K562 (cell line): Measurements from ENCODE around the gene TTC39B. TPM values are rescaled to one million over a fixed set of nuclear protein-coding genes. Genes with fewer than 3 reads are reported as not detected.

Source experiments
- ATAC-seq: fragments of 200-7000 bp; cut with Tn5 transposase; 3 replicates; pipeline ENCODE4 v1.9.1; 2020; ENCODE audit warnings: moderate library complexity
- BruUV-seq: library from RNA; stranded (reverse); fragments of 400-500 nt; replicated peaks from 2 replicates; lab custom pipeline; 2021; lab: Mats Ljungman, UMichigan
- CTCF ChIA-PET: fragments of 300-600 bp; formaldehyde crosslinking; extraction: SDS; loops from one replicate; lab custom pipeline; 2021; ENCODE audit warnings: low intra/inter-chr PET ratio; lab: Yijun Ruan, JAX
- POLR2A ChIA-PET: fragments of 300-600, 350-650 bp; sonication (Branson Sonifier 250); formaldehyde crosslinking; extraction: SDS; loops from one replicate; lab custom pipeline; 2021; ENCODE audit warnings: antibody characterized with exemption, inconsistent platforms; lab: Yijun Ruan, JAX
- DNase-seq, 4 experiments: peaks; one replicate each; pipeline versions ENCODE4 v3.0.0 to v3.0.0-alpha.2; 2011 to 2018; ENCODE audit warnings: low spot score in 3 of 4, mixed read lengths in 3 of 4; ENCODE audit errors: extremely low read depth in 1 of 4
- FAIRE-seq: peaks from 2 replicates; lab custom pipeline; 2011; peaks lifted over from hg19 to GRCh38; lab: Jason Lieb, UNC
- H2AFZ ChIP-seq: 2 replicates; pipeline ENCODE4 v1.6.0; 2011; ENCODE audit warnings: low read depth, low read length, control low read depth, inconsistent platforms
- H3K27ac ChIP-seq: fragments of 200-600 bp; 3 replicates; pipeline ENCODE4 v1.8.0; 2011; ENCODE audit warnings: low read depth, mild to moderate bottlenecking, control low read depth, inconsistent platforms, low read length, moderate library complexity, mixed read lengths; ENCODE audit errors: extremely low read depth
- H3K27me3 ChIP-seq, 2 experiments: fragments of 300-600 bp in 1 of 2; 2 replicates in 1 of 2; 3 replicates in 1 of 2; pipeline versions ENCODE4 v1.6.0 to v1.8.0; 2011; ENCODE audit warnings: inconsistent platforms in 2 of 2, low read length in 2 of 2, mild to moderate bottlenecking in 1 of 2, mixed read lengths in 1 of 2, moderate library complexity in 1 of 2; ENCODE audit not compliant: control insufficient read depth in 2 of 2, insufficient read depth in 2 of 2
- H3K36me3 ChIP-seq: fragments of 300-600 bp; 3 replicates; pipeline ENCODE4 v1.8.0; 2011; ENCODE audit warnings: mild to moderate bottlenecking, low read length, inconsistent platforms; ENCODE audit not compliant: control insufficient read depth, insufficient read depth
- H3K4me1 ChIP-seq, 2 experiments: fragments of 200-600 bp in 1 of 2; replicated peaks in 1 of 2; 2 replicates in 1 of 2; 3 replicates in 1 of 2; pipeline versions ENCODE4 v1.5.1 to v1.8.0; 2011; ENCODE audit warnings: inconsistent platforms in 2 of 2, low read length in 2 of 2, mild to moderate bottlenecking in 1 of 2, mixed read lengths in 1 of 2, moderate library complexity in 1 of 2; ENCODE audit not compliant: control insufficient read depth in 2 of 2, insufficient read depth in 2 of 2
- H3K4me2 ChIP-seq: 2 replicates; pipeline ENCODE4 v1.6.1; 2011; ENCODE audit warnings: low read length, control low read depth, inconsistent platforms, mixed read lengths; ENCODE audit not compliant: insufficient read depth
- H3K4me3 ChIP-seq: fragments of 200-600 bp; sonication (generic), shearing (Covaris generic); 2 replicates; pipeline ENCODE4 v1.5.1; 2016; ENCODE audit warnings: control low read depth, inconsistent platforms
- H3K79me2 ChIP-seq: fragments of 200-600 bp; 3 replicates; pipeline ENCODE4 v1.8.0; 2011; ENCODE audit warnings: low read length, inconsistent platforms; ENCODE audit not compliant: control insufficient read depth, insufficient read depth
- H3K9ac ChIP-seq, 2 experiments: 2 replicates each; pipeline versions ENCODE4 v1.6.0 to v1.6.1; 2011; ENCODE audit warnings: low read depth in 2 of 2, low read length in 2 of 2, control low read depth in 1 of 2, inconsistent platforms in 1 of 2, mild to moderate bottlenecking in 1 of 2, mixed read lengths in 1 of 2; ENCODE audit not compliant: insufficient read depth in 1 of 2
- H3K9me1 ChIP-seq: one replicate; pipeline ENCODE4 v1.6.0; 2011; ENCODE audit warnings: inconsistent platforms, mild to moderate bottlenecking, low read length, moderate library complexity; ENCODE audit not compliant: control insufficient read depth, insufficient read depth
- H3K9me3 ChIP-seq: replicated peaks from 2 replicates; pipeline ENCODE4 v1.5.1; 2011; ENCODE audit warnings: low read depth, low read length, inconsistent platforms; ENCODE audit not compliant: control insufficient read depth, insufficient read depth
- H4K20me1 ChIP-seq: replicated peaks from 2 replicates; pipeline ENCODE4 v1.6.1; 2011; ENCODE audit warnings: low read length, inconsistent platforms, mixed read lengths; ENCODE audit not compliant: control insufficient read depth, insufficient read depth
- BRD9 ChIP-seq: fragments of 450-650 bp; IDR thresholded peaks from 2 replicates; pipeline ENCODE4 v1.6.1; 2018; ENCODE audit warnings: low read depth; ENCODE audit not compliant: partially characterized antibody
- COPS2 ChIP-seq: fragments of 450-650 bp; conservative IDR thresholded peaks from 2 replicates; pipeline ENCODE4 v1.6.1; 2016; ENCODE audit warnings: mild to moderate bottlenecking, moderate library complexity
- KAT2B ChIP-seq: IDR thresholded peaks from one replicate; pipeline ENCODE4 v1.6.1; 2012; ENCODE audit warnings: low read depth, mild to moderate bottlenecking, control low read depth, inconsistent platforms, low read length, moderate library complexity
- TCF15 ChIP-seq: fragments of 250-450 bp; sonication (Bioruptor Pico); IDR thresholded peaks from 2 replicates; pipeline ENCODE4 v1.8.0; 2022; ENCODE audit warnings: moderate library complexity, mild to moderate bottlenecking, inconsistent platforms
- ZNF592 ChIP-seq: fragments of 450-650 bp; IDR thresholded peaks from 2 replicates; pipeline ENCODE4 v1.6.1; 2017; ENCODE audit warnings: antibody characterized with exemption, mild to moderate bottlenecking
- WGBS: fragments of 100-300 bp; shearing (Covaris generic); methylation state at CpG from one replicate; pipeline ENCODE4 v1.1.6; 2016; ENCODE audit warnings: low coverage, mixed read lengths; ENCODE audit not compliant: insufficient coverage; ENCODE audit errors: missing lambda C conversion rate; 5-methylcytosine and 5-hydroxymethylcytosine counted together
- in situ Hi-C: fragments of 300-500 bp; cut with MboI; formaldehyde crosslinking; loops from 4 replicates; pipeline ENCODE4 v1.15.0; 2018; ENCODE audit warnings: inconsistent platforms, mixed read lengths
- intact Hi-C: fragments of 100-400 bp; cut with micrococcal nuclease; formaldehyde crosslinking; loops from 2 replicates; pipeline ENCODE4 v1.14.2; 2022
- polyA plus RNA-seq, 8 experiments: library from polyadenylated mRNA; depleted of rRNA in 4 of 8; stranded (reverse) in 5 of 8; unstranded in 3 of 8; fragments of >200 nt; fragmentation: Nextera tagmentation in 2 of 8; fragmentation: Illumina TruSeq in 1 of 8; extraction: Ambion mirVana in 2 of 8; extraction: Trizol in 1 of 8; gene quantifications; 2 replicates each; pipeline versions ENCODE4 v1.2.1 to v1.2.3, GENCODE V29; 2011 to 2014; ENCODE audit warnings: inconsistent platforms in 1 of 8, missing spikeins in 1 of 8
- total RNA-seq, 7 experiments: library from RNA; depleted of rRNA in 6 of 7; stranded (reverse); fragments of >200 nt in 6 of 7; fragmentation: Illumina TruSeq in 2 of 7; extraction: Trizol in 2 of 7; gene quantifications; 2 replicates each; pipeline versions ENCODE4 v1.2.1 to v1.2.3, GENCODE V29; 2011 to 2021; ENCODE audit warnings: low replicate concordance in 1 of 7

TTC39B gene
- total and polyA plus RNA-seq, 9 of the 15 experiments (the other 6 are each of a cell fraction or from before 2014, with no cell fraction given), result 0.32 to 1.2 (median 0.95) TPM

DNA sequence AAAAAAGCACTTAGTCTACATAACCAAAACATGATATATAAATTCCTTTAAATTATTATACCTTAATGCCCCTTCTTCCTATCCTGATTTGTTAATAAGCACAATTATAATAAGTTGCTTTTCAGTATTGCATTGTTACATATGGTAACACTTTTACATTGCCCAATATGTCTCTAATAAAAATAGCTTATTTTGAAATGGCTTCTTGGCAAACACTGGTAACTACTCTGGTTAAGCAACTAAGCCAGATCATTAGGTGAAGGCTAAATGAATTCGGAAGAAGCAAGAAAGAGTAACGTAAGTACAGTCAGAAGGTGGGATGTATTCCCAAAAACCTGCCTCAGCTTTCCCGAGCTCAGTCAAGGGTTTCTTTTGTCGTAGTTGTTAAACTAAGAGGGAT is 85.3 kb downstream of the TTC39B start:
- Histone ChIP-seq H3K27ac (no peak overlapping the region), H3K4me2 (no peak overlapping the region), H3K9ac (no peak overlapping the region), H3K27me3 (no peaks in the 10 kb centered on the region; a peak in 2 of 5 replicates), H3K9me1 (no peaks in the 10 kb centered on the region), H3K4me3 (no peak overlapping the region), H3K79me2 (no peaks in the 10 kb centered on the region), H3K36me3 (no peaks in the 10 kb centered on the region), H3K4me1 (no peaks in the 10 kb centered on the region), H3K9me3 (no peaks in the 10 kb centered on the region), H2AFZ (no peak overlapping the region), H4K20me1 (no peaks in the 10 kb centered on the region)
- TF ChIP-seq KAT2B, result no peak
- no peak for TF ChIP-seq BRD9
- TF ChIP-seq ZNF592, result no peak
- TF ChIP-seq COPS2, result no peak
- TF ChIP-seq TCF15 (CRISPR knock-in tag), result no peak
- in situ Hi-C loops, result loop anchor here (25.0 kb wide), 1 partner anchor 391 kb away; no protein-coding TSS in a partner anchor
- intact Hi-C loops, result no loop called here
- no peak for ATAC-seq
- no TSS peak for BruUV-seq
- ChIA-PET POLR2A (interaction anchor here (0.8 kb wide), 1 partner anchor 31 kb away, joined by 3 read pairs; no protein-coding TSS in a partner anchor), CTCF (no interaction called here)
- no peak for DNase-seq
- WGBS, result 0% methylated on average over 4 of the region's 4 CpGs
- no peak for FAIRE-seq
